ENCODE data around the gene ACTR5. TPM values are rescaled to one million over a fixed set of nuclear protein-coding genes. Genes with fewer than 3 reads are reported as not detected.

The ACTR5 gene
- total RNA-seq, 3 donors from 2014 or later, result 6.0 to 8.1 (median 7.9) TPM

- Histone ChIP-seq H3K4me3 (no peak overlapping the region), H3K4me1 (ENCODE audit: low read depth) (no peaks in the 10 kb centered on the region), H3K36me3 (ENCODE audit: low read depth) (no peaks in the 10 kb centered on the region), H3K9me3 (no peaks in the 10 kb centered on the region)
- DNase-seq (no peak), ATAC-seq (no peak)
- intact Hi-C loops (cut with DNase I, micrococcal nuclease), result no loop called here
- TF ChIP-seq CTCF (IDR thresholded peaks at IDR 0.05), result no peak
These were observed 50.9 kb downstream of the ACTR5 start for GRCh38 chr20:38799203-38799602.

GRCh38 chr20:38800882-38801281, 52.6 kb downstream of the ACTR5 start:
- no peak for TF ChIP-seq CTCF (IDR thresholded peaks at IDR 0.05)
- Histone ChIP-seq H3K4me3 (no peak overlapping the region), H3K4me1 (ENCODE audit: low read depth) (peaks cover under 1% of the 10 kb centered on the region), H3K36me3 (ENCODE audit: low read depth) (no peaks in the 10 kb centered on the region), H3K9me3 (no peaks in the 10 kb centered on the region)
- intact Hi-C loops (cut with DNase I, micrococcal nuclease), result no loop called here
- DNase-seq, result no peak
- no peak for ATAC-seq

- DNase-seq (no peak), ATAC-seq (no peak)
- Histone ChIP-seq H3K9me3 (no peaks in the 10 kb centered on the region), H3K4me3 (no peak overlapping the region), H3K36me3 (ENCODE audit: low read depth) (no peaks in the 10 kb centered on the region), H3K4me1 (ENCODE audit: low read depth) (peaks cover 6% of the 10 kb centered on the region)
- intact Hi-C loops (cut with DNase I, micrococcal nuclease), result no loop called here
- TF ChIP-seq CTCF (IDR thresholded peaks at IDR 0.05), result no peak
These were observed 56.0 kb downstream of the ACTR5 start for GRCh38 chr20:38804221-38804620.

DNA sequence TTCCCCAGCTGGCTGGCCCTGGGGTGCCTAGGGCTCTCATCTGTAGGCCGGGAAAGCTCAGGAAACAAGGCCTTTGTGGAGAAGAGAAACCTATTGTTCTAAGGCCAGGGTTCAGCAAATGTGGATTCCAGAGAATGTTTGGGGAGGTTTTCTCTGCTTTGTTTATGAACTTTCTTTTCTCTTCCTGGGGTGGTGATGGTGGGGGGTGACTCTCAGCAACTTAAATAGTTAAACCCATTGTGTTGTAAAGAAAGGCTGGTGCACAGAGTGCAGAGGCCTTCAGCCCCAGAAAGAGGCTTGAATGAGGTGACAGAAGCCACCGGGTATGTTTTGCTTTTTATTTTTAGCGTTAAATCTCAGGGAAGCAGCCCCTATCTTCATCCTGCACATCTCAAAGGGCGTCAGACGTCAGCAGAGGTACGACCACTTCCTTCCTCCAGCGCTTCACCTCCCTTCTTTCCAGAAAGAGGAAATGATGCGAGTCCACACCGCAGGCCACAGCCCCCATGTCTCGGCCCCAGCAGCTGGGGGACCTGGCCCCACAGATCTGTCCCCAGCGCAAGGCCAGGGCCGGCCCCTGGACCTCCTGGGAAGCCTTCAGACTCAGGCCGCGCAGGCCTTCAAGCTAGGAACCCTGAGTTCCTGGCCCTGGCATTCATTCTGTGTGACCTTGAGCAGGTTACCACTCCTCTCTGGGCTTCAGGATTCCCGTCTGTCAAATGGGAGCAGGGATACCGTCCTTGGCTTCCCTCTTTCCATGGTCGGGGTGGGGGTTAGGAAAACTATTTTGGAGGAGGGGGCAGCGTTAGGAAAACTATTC, 56.6 kb downstream of the ACTR5 start:
- H3K4me3 ChIP-seq, result no peak overlapping the region
- ATAC-seq (peak; percentile 78), DNase-seq (peak; percentile 55 to 80 (median 59))
- intact Hi-C loops (cut with DNase I, micrococcal nuclease), result no loop called here
- no peaks in the 10 kb centered on the region for H3K9me3 ChIP-seq
- H3K4me1 ChIP-seq (ENCODE audit: low read depth), result peaks cover 6% of the 10 kb centered on the region
- no peak for TF ChIP-seq CTCF (IDR thresholded peaks at IDR 0.05)
- H3K36me3 ChIP-seq (ENCODE audit: low read depth), result no peaks in the 10 kb centered on the region

- DNase-seq (peak; percentile 60 to 87 (median 76)), ATAC-seq (peak; percentile 85)
- peaks cover 6% of the 10 kb centered on the region for H3K4me1 ChIP-seq (ENCODE audit: low read depth)
- intact Hi-C loops (cut with DNase I, micrococcal nuclease), result no loop called here
- no peak for TF ChIP-seq CTCF (IDR thresholded peaks at IDR 0.05)
- H3K36me3 ChIP-seq (ENCODE audit: low read depth), result no peaks in the 10 kb centered on the region
- H3K4me3 ChIP-seq, result peak within 1 kb of the TSS; percentile 17
- no peaks in the 10 kb centered on the region for H3K9me3 ChIP-seq
These were observed 57.3 kb downstream of the ACTR5 start, which contains the start of gene PPP1R16B for GRCh38 chr20:38805502-38805957. Gene PPP1R16B, plus strand, starts transcription at chr20:38805697. Its CDS starts 30,229 bp downstream, at chr20:38835926.

Measured in mucosa of descending colon (tissue), 3 donors.